ENCODE measurements around the gene CHN2.

CHN2 gene

GRCh38 chr7:29192323-29192722, 2.3 kb upstream of the CHN2 start:
- H3K27me3 ChIP-seq (ENCODE audit: control insufficient read depth, insufficient read depth, low read length): peaks cover 9% of the 10 kb centered on the region
- no peak overlapping the region for H3K9ac ChIP-seq (ENCODE audit: low read length)
- H3K4me3 ChIP-seq (ENCODE audit: low read length): no peak overlapping the region
- no peaks in the 10 kb centered on the region for H3K9me3 ChIP-seq (ENCODE audit: control insufficient read depth, low read length)
- H3K4me1 ChIP-seq (ENCODE audit: control insufficient read depth, insufficient read depth, low read length): peaks cover 18% of the 10 kb centered on the region
- no peaks in the 10 kb centered on the region for H3K36me3 ChIP-seq (ENCODE audit: control insufficient read depth, insufficient read depth, low read length)

GRCh38 chr7:29192811-29193210, 1.8 kb upstream of the CHN2 start:
- peaks cover 18% of the 10 kb centered on the region for H3K4me1 ChIP-seq (ENCODE audit: control insufficient read depth, insufficient read depth, low read length)
- peaks cover 9% of the 10 kb centered on the region for H3K27me3 ChIP-seq (ENCODE audit: control insufficient read depth, insufficient read depth, low read length)
- no peak overlapping the region for H3K4me3 ChIP-seq (ENCODE audit: low read length)

DNA sequence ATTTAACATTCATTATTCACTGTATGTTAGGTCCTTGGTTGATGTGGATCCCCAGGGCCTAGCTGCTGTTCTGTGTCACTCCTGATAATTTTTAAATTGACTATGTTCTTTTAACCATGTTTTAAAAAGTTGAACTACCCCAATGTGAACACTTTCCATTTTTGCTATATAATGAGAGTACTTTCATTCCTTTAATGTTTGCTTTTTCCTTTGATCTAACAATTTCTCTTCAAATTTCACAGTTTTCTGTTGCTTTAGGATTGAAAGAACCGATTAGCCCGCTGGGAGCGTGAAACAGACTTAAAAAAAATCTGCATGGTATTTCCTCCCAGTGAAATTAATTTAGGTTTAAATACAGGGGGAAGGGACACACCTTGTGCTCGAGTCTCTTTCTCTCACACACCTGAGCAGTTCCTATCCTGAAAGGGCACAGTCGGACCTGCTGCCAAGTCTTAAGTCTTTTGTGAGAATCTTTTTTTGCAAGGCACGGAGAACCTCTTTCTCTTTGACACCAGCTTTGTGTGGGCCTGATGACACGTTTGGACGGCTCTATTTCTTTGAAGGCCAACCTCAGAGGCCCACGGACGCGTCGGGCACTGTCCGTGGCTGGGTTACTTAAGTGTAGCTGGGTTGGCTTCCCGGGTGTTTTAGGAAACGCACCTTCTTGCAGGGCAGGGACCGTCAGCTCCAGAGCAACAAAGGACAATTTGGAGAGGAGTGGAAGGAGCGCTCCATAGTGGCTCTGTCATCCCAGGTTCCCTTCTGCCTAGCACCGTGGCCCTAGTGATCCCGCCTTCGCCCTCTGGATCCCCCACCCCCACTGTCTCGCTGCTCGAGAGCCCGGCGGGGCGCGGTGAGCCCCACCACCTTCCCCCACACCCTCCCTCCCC, 1.0 kb upstream of the CHN2 start:
- Histone ChIP-seq H3K9me3 (ENCODE audit: control insufficient read depth, low read length) (no peaks in the 10 kb centered on the region), H3K36me3 (ENCODE audit: control insufficient read depth, insufficient read depth, low read length) (no peaks in the 10 kb centered on the region), H3K4me3 (ENCODE audit: low read length) (no peak overlapping the region), H3K4me1 (ENCODE audit: control insufficient read depth, insufficient read depth, low read length) (peaks cover 18% of the 10 kb centered on the region), H3K9ac (ENCODE audit: low read length) (peak overlapping the region; percentile 71), H3K27me3 (ENCODE audit: control insufficient read depth, insufficient read depth, low read length) (peaks cover 11% of the 10 kb centered on the region)

More at GRCh38 chr7:29192811-29193210, 1.8 kb upstream of the CHN2 start:
- Histone ChIP-seq H3K36me3 (ENCODE audit: control insufficient read depth, insufficient read depth, low read length) (no peaks in the 10 kb centered on the region), H3K9ac (ENCODE audit: low read length) (no peak overlapping the region), H3K9me3 (ENCODE audit: control insufficient read depth, low read length) (no peaks in the 10 kb centered on the region)

DNA sequence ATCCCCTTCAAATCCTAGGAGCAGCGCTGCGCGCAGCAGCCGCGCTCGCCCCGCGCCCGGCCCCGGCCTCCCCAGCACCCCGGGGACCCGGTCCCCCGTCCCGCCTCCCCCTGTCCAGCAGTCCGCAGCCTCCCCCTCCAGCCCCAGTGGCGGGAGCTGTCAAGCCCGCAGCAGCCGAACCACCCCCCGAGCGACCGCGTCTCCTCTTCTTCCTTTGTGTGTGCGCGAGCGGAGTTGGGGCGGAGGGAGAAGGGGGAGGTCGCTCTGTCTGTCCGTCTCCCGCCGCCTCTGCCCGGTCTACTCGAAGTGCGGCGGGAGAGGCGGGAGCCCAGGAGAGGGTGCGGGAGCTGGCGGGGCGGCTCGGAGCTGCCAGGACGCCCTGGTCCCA, 375 bp upstream of the CHN2 start:
- Histone ChIP-seq H3K4me3 (ENCODE audit: low read length) (peak overlapping the region; percentile 60), H3K36me3 (ENCODE audit: control insufficient read depth, insufficient read depth, low read length) (no peaks in the 10 kb centered on the region), H3K4me1 (ENCODE audit: control insufficient read depth, insufficient read depth, low read length) (peaks cover 18% of the 10 kb centered on the region), H3K9ac (ENCODE audit: low read length) (peak overlapping the region; percentile 71), H3K9me3 (ENCODE audit: control insufficient read depth, low read length) (no peaks in the 10 kb centered on the region), H3K27me3 (ENCODE audit: control insufficient read depth, insufficient read depth, low read length) (peaks cover 11% of the 10 kb centered on the region)

DNA sequence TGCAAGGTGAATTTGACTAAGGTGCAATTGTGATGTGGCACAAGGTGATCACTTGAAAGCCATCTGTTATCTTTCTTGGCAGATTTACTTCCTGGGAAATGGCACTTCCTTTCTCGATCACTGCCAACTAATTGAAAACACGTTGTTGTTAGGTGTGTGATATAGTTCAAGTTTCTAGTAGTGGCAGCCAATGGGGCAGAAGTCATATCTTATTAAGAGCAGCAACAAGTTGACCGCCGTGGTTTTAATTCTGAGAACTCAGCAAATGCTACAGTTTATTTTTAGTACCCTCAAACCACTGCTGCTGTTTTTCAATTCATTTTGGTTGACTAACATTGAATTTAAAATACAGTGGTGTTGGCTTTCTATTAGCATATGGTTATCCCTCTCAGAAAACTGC, 1.6 kb downstream of the CHN2 start:
- Histone ChIP-seq H3K36me3 (ENCODE audit: control insufficient read depth, insufficient read depth, low read length) (no peaks in the 10 kb centered on the region), H3K27me3 (ENCODE audit: control insufficient read depth, insufficient read depth, low read length) (peaks cover 8% of the 10 kb centered on the region), H3K4me1 (ENCODE audit: control insufficient read depth, insufficient read depth, low read length) (peaks cover 3% of the 10 kb centered on the region), H3K9ac (ENCODE audit: low read length) (no peak overlapping the region), H3K9me3 (ENCODE audit: control insufficient read depth, low read length) (no peaks in the 10 kb centered on the region), H3K4me3 (ENCODE audit: low read length) (no peak overlapping the region)

GRCh38 chr7:29196971-29197595, 2.5 kb downstream of the CHN2 start:
- no peak overlapping the region for H3K4me3 ChIP-seq (ENCODE audit: low read length)
- no peak overlapping the region for H3K9ac ChIP-seq (ENCODE audit: low read length)
- no peaks in the 10 kb centered on the region for H3K9me3 ChIP-seq (ENCODE audit: control insufficient read depth, low read length)
- H3K4me1 ChIP-seq (ENCODE audit: control insufficient read depth, insufficient read depth, low read length): peaks cover 3% of the 10 kb centered on the region
- H3K36me3 ChIP-seq (ENCODE audit: control insufficient read depth, insufficient read depth, low read length): no peaks in the 10 kb centered on the region
- peaks cover 8% of the 10 kb centered on the region for H3K27me3 ChIP-seq (ENCODE audit: control insufficient read depth, insufficient read depth, low read length)

GRCh38 chr7:29197916-29198315, 3.3 kb downstream of the CHN2 start:
- peaks cover 8% of the 10 kb centered on the region for H3K27me3 ChIP-seq (ENCODE audit: control insufficient read depth, insufficient read depth, low read length)
- H3K4me1 ChIP-seq (ENCODE audit: control insufficient read depth, insufficient read depth, low read length): peaks cover 8% of the 10 kb centered on the region
- no peak overlapping the region for H3K9ac ChIP-seq (ENCODE audit: low read length)
- H3K36me3 ChIP-seq (ENCODE audit: control insufficient read depth, insufficient read depth, low read length): no peaks in the 10 kb centered on the region
- no peak overlapping the region for H3K4me3 ChIP-seq (ENCODE audit: low read length)
- no peaks in the 10 kb centered on the region for H3K9me3 ChIP-seq (ENCODE audit: control insufficient read depth, low read length)

DNA sequence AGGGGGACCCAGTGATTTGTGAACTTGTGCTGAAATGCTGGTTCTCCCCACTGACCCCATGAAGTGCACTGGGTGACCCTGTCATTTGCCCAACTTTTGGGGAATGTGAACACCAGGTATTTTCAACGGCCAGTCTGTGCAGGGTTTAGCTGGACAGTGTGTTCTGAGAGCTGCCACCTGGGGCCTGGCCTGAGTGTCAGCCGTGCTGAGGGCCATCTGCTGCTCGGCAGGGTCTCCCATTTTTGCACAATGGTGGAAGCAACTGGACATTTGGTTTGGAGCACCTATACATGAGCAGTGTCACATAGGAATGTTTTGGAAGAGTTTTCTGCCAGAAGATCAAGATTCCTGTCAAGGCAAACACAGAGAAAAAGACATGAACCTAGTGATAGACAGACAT, 5.2 kb downstream of the CHN2 start:
- H3K27me3 ChIP-seq (ENCODE audit: control insufficient read depth, insufficient read depth, low read length): peaks cover 2% of the 10 kb centered on the region
- no peaks in the 10 kb centered on the region for H3K36me3 ChIP-seq (ENCODE audit: control insufficient read depth, insufficient read depth, low read length)
- H3K4me3 ChIP-seq (ENCODE audit: low read length): no peak overlapping the region
- no peaks in the 10 kb centered on the region for H3K9me3 ChIP-seq (ENCODE audit: control insufficient read depth, low read length)
- H3K4me1 ChIP-seq (ENCODE audit: control insufficient read depth, insufficient read depth, low read length): peaks cover 8% of the 10 kb centered on the region
- no peak overlapping the region for H3K9ac ChIP-seq (ENCODE audit: low read length)

DNA sequence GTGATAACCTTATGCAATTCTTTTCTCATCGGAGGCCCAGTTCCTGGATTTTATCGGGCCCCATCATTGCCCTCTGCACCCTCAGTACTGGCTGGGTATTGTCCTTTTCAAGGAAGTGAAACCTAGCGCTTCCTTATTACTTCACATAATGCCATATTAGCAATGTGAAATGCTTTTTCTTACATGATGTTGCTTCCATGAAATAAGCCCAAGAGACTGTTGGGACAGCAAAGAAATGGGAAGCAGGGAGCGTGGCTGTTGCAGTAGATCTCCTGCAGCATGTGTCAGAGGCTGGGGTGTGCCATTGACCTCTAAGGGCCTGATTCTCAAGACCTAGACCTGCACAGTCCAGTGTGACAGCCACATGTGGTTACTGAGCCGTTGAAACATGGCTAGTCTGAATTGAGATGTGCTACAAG, 8.1 kb downstream of the CHN2 start:
- no peak overlapping the region for H3K9ac ChIP-seq (ENCODE audit: low read length)
- peaks cover 11% of the 10 kb centered on the region for H3K4me1 ChIP-seq (ENCODE audit: control insufficient read depth, insufficient read depth, low read length)

GRCh38 chr7:29204491-29205272, 10.1 kb downstream of the CHN2 start:
- Histone ChIP-seq H3K4me3 (ENCODE audit: low read length) (no peak overlapping the region), H3K4me1 (ENCODE audit: control insufficient read depth, insufficient read depth, low read length) (peaks cover 22% of the 10 kb centered on the region), H3K9ac (ENCODE audit: low read length) (no peak overlapping the region), H3K27me3 (ENCODE audit: control insufficient read depth, insufficient read depth, low read length) (no peaks in the 10 kb centered on the region), H3K36me3 (ENCODE audit: control insufficient read depth, insufficient read depth, low read length) (no peaks in the 10 kb centered on the region), H3K9me3 (ENCODE audit: control insufficient read depth, low read length) (no peaks in the 10 kb centered on the region)

More for the DNA sequence above, 8.1 kb downstream of the CHN2 start:
- no peak overlapping the region for H3K4me3 ChIP-seq (ENCODE audit: low read length)
- no peaks in the 10 kb centered on the region for H3K36me3 ChIP-seq (ENCODE audit: control insufficient read depth, insufficient read depth, low read length)
- no peaks in the 10 kb centered on the region for H3K9me3 ChIP-seq (ENCODE audit: control insufficient read depth, low read length)
- peaks cover 2% of the 10 kb centered on the region for H3K27me3 ChIP-seq (ENCODE audit: control insufficient read depth, insufficient read depth, low read length)

- Histone ChIP-seq H3K4me3 (ENCODE audit: low read length) (no peak overlapping the region), H3K4me1 (ENCODE audit: control insufficient read depth, insufficient read depth, low read length) (peaks cover 20% of the 10 kb centered on the region), H3K36me3 (ENCODE audit: control insufficient read depth, insufficient read depth, low read length) (no peaks in the 10 kb centered on the region), H3K27me3 (ENCODE audit: control insufficient read depth, insufficient read depth, low read length) (no peaks in the 10 kb centered on the region), H3K9me3 (ENCODE audit: control insufficient read depth, low read length) (no peaks in the 10 kb centered on the region), H3K9ac (ENCODE audit: low read length) (no peak overlapping the region)
Observed at GRCh38 chr7:29207162-29207801, 12.7 kb downstream of the CHN2 start.
